HepG2 (cell line): ENCODE data around the gene CD34. TPM values are rescaled to one million over a fixed set of nuclear protein-coding genes. Genes with fewer than 3 reads are reported as not detected.

Experiments
- ATAC-seq: fragments of 200-7000 bp; cut with Tn5 transposase; 3 replicates; pipeline ENCODE4 v1.9.1; 2020; ENCODE audit warnings: mild to moderate bottlenecking, moderate library complexity
- BruUV-seq: library from RNA; stranded (reverse); fragments of 400-500 nt; replicated peaks from 2 replicates; lab custom pipeline; 2021; lab: Mats Ljungman, UMichigan
- CTCF ChIA-PET: fragments of 300-600 bp; formaldehyde crosslinking; extraction: SDS; loops from one replicate; lab custom pipeline; 2021; ENCODE audit warnings: low total read pairs, inconsistent platforms, low intra/inter-chr PET ratio; lab: Yijun Ruan, JAX
- POLR2A ChIA-PET: fragments of 350-600 bp; sonication (Branson Sonifier 250); formaldehyde crosslinking; loops from one replicate; lab custom pipeline; 2020; ENCODE audit warnings: antibody characterized with exemption, inconsistent platforms; lab: Yijun Ruan, JAX
- DNase-seq: peaks from one replicate; pipeline ENCODE4 v3.0.0-alpha.2; 2015; ENCODE audit warnings: low spot score
- FAIRE-seq: peaks from 3 replicates; lab custom pipeline; 2011; peaks lifted over from hg19 to GRCh38; lab: Jason Lieb, UNC
- H2AFZ ChIP-seq: one replicate; pipeline ENCODE4 v1.6.1; 2011; ENCODE audit warnings: low read length, inconsistent platforms
- H3K27ac ChIP-seq: fragments of 300-600 bp; 3 replicates; pipeline ENCODE4 v1.8.0; 2011; ENCODE audit warnings: mixed run types, mild to moderate bottlenecking, mixed read lengths, low read length, inconsistent platforms; ENCODE audit not compliant: insufficient read depth; ENCODE audit errors: extremely low read length
- H3K27me3 ChIP-seq, 2 experiments: fragments of 200-600 bp in 1 of 2; 2 replicates in 1 of 2; 3 replicates in 1 of 2; pipeline versions ENCODE4 v1.6.0 to v1.8.0; 2011; ENCODE audit warnings: low read length in 2 of 2, mild to moderate bottlenecking in 2 of 2, moderate library complexity in 2 of 2, inconsistent platforms in 1 of 2; ENCODE audit not compliant: insufficient read depth in 2 of 2, control insufficient read depth in 1 of 2
- H3K36me3 ChIP-seq, 2 experiments: fragments of 200-600 bp in 1 of 2; replicated peaks in 1 of 2; 2 replicates in 1 of 2; 3 replicates in 1 of 2; pipeline versions ENCODE4 v1.5.1 to v1.8.0; 2011; ENCODE audit warnings: low read length in 2 of 2, inconsistent platforms in 1 of 2; ENCODE audit not compliant: insufficient read depth in 2 of 2, control insufficient read depth in 1 of 2
- H3K4me1 ChIP-seq: 2 replicates; pipeline ENCODE4 v1.5.1; 2012; ENCODE audit warnings: low read length, inconsistent platforms; ENCODE audit not compliant: insufficient read depth
- H3K4me2 ChIP-seq: 2 replicates; pipeline ENCODE4 v1.6.0; 2011; ENCODE audit warnings: low read depth, low read length, inconsistent platforms
- H3K4me3 ChIP-seq, 3 experiments: fragments of 200-600 bp in 1 of 3; sonication (generic), shearing (Covaris generic) in 1 of 3; replicated peaks in 1 of 3; 2 replicates each; pipeline ENCODE4 v1.5.1; 2011 to 2016; ENCODE audit warnings: low read length in 3 of 3, inconsistent platforms in 2 of 3, low read depth in 2 of 3, mild to moderate bottlenecking in 2 of 3, control low read depth in 1 of 3, mixed read lengths in 1 of 3; ENCODE audit not compliant: insufficient read depth in 1 of 3
- H3K79me2 ChIP-seq: one replicate; pipeline ENCODE4 v1.6.1; 2011; ENCODE audit warnings: low read length, inconsistent platforms; ENCODE audit not compliant: insufficient read depth
- H3K9ac ChIP-seq: 2 replicates; pipeline ENCODE4 v1.6.0; 2011; ENCODE audit warnings: mild to moderate bottlenecking, low read depth, low read length, inconsistent platforms; ENCODE audit not compliant: insufficient read depth
- H3K9me3 ChIP-seq: 2 replicates; pipeline ENCODE4 v1.5.1; 2012; ENCODE audit warnings: mild to moderate bottlenecking, low read length
- H4K20me1 ChIP-seq: 2 replicates; pipeline ENCODE4 v1.6.0; 2011; ENCODE audit warnings: inconsistent platforms, mild to moderate bottlenecking, low read length, moderate library complexity; ENCODE audit not compliant: insufficient read depth
- ARNT ChIP-seq: fragments of 450-650 bp; IDR thresholded peaks from 2 replicates; pipeline ENCODE4 v1.6.1; 2017
- ATF7-NPFF ChIP-seq: sonication (generic); formaldehyde crosslinking; IDR thresholded peaks from 2 replicates; pipeline ENCODE4 v1.8.1; 2023; ENCODE audit warnings: mild to moderate bottlenecking, low read depth, missing genetic modification reagents, moderate library complexity
- ETV6 ChIP-seq: sonication (generic); formaldehyde crosslinking; conservative IDR thresholded peaks from 2 replicates; pipeline ENCODE4 v1.4.0; 2020; ENCODE audit warnings: missing genetic modification reagents
- HNF4A ChIP-seq: sonication (generic); formaldehyde crosslinking; IDR thresholded peaks from 2 replicates; pipeline ENCODE4 v1.4.0; 2020; ENCODE audit warnings: missing genetic modification reagents
- HOXA9 ChIP-seq: sonication (generic); formaldehyde crosslinking; IDR thresholded peaks from 2 replicates; pipeline ENCODE4 v1.8.1; 2022; ENCODE audit warnings: missing genetic modification reagents, mild to moderate bottlenecking, moderate library complexity, borderline replicate concordance
- MED13 ChIP-seq: sonication (generic); formaldehyde crosslinking; IDR thresholded peaks from 2 replicates; pipeline ENCODE4 v1.5.0; 2020; ENCODE audit warnings: missing genetic modification reagents
- PRMT3 ChIP-seq: sonication (generic); formaldehyde crosslinking; IDR thresholded peaks from 2 replicates; pipeline ENCODE4 v1.8.1; 2022; ENCODE audit warnings: low read depth, mild to moderate bottlenecking, moderate library complexity, missing genetic modification reagents, borderline replicate concordance
- SMAD9 ChIP-seq: sonication (generic); formaldehyde crosslinking; IDR thresholded peaks from 2 replicates; pipeline ENCODE4 v1.5.1; 2020; ENCODE audit warnings: mild to moderate bottlenecking, missing genetic modification reagents
- TAF15 ChIP-seq: fragments of 200-400 bp; formaldehyde crosslinking; IDR thresholded peaks from one replicate; pipeline ENCODE4 v1.6.1; 2018; ENCODE audit warnings: mild to moderate bottlenecking, low read depth, low read length; ENCODE audit not compliant: poor library complexity, severe bottlenecking
- ZBTB42 ChIP-seq: sonication (generic); formaldehyde crosslinking; IDR thresholded peaks from 2 replicates; pipeline ENCODE4 v1.5.0; 2020; ENCODE audit warnings: mild to moderate bottlenecking, missing genetic modification reagents
- ZMYM2 ChIP-seq: sonication (generic); formaldehyde crosslinking; IDR thresholded peaks from 2 replicates; pipeline ENCODE4 v1.8.0; 2022; ENCODE audit warnings: mild to moderate bottlenecking, missing genetic modification reagents
- ZNF75D ChIP-seq: sonication (generic); formaldehyde crosslinking; IDR thresholded peaks from 2 replicates; pipeline ENCODE4 v1.8.1; 2023; ENCODE audit warnings: missing genetic modification reagents, mild to moderate bottlenecking, borderline replicate concordance
- WGBS: methylation state at CpG from one replicate; pipeline ENCODE4 v1.1.6; 2017; ENCODE audit warnings: low lambda C conversion rate; 5-methylcytosine and 5-hydroxymethylcytosine counted together
- in situ Hi-C: cut with HindIII; loops from 2 replicates; pipeline ENCODE4 v1.10.0; 2017; ENCODE audit warnings: low pct_unique_long_range_greater_than_20kb; ENCODE audit not compliant: extremely low pct_ligation_motif_present
- intact Hi-C: fragments of 100-400 bp; cut with micrococcal nuclease; formaldehyde crosslinking; loops from one replicate; pipeline ENCODE4 v1.10.0; 2022; ENCODE audit not compliant: unreplicated experiment
- polyA plus RNA-seq, 8 experiments: library from polyadenylated mRNA; depleted of rRNA in 3 of 8; stranded (reverse) in 7 of 8; unstranded in 1 of 8; fragments of >200 nt; fragmentation: Illumina TruSeq in 4 of 8; extraction: Trizol in 4 of 8; gene quantifications; 2 replicates each; pipeline versions ENCODE4 v1.2.1 to v1.2.3, GENCODE V29; 2011 to 2016; ENCODE audit warnings: low read depth in 4 of 8, missing spikeins in 1 of 8, mixed read lengths in 1 of 8; ENCODE audit not compliant: insufficient read depth in 1 of 8
- total RNA-seq, 5 experiments: library from RNA; depleted of rRNA; stranded (reverse); fragments of >200 nt; fragmentation: Illumina TruSeq; extraction: Trizol; gene quantifications; 2 replicates each; pipeline ENCODE4 v1.2.3, GENCODE V29; 2016; ENCODE audit warnings: low read depth in 1 of 5
- TF ChIP-seq, protein P1 (sequence below): sonication (generic); formaldehyde crosslinking; IDR thresholded peaks from 2 replicates; pipeline ENCODE4 v1.8.1; 2023; ENCODE audit warnings: missing genetic modification reagents, inconsistent platforms, borderline replicate concordance
- TF ChIP-seq, protein P2 (sequence below): sonication (generic); formaldehyde crosslinking; conservative IDR thresholded peaks from 2 replicates; pipeline ENCODE4 v1.4.0; 2020; ENCODE audit warnings: missing genetic modification reagents

The CD34 gene
- total and polyA plus RNA-seq, 2 of the 13 experiments (the other 11 are each of a cell fraction or from before 2014, with no cell fraction given) = not detected

- BruUV-seq = no TSS peak
- no peak overlapping the region for H3K4me3 ChIP-seq
- in situ Hi-C loops = no loop called here
- FAIRE-seq (no peak), DNase-seq (no peak), ATAC-seq (no peak)
- H3K9me3 ChIP-seq = no peaks in the 10 kb centered on the region
- no peak overlapping the region for H3K27ac ChIP-seq
- H2AFZ ChIP-seq = no peak overlapping the region
- no peaks in the 10 kb centered on the region for H3K36me3 ChIP-seq
- peaks cover under 1% of the 10 kb centered on the region for H3K79me2 ChIP-seq
- ChIA-PET POLR2A (no interaction called here), CTCF (no interaction called here)
- TF ChIP-seq ARNT (no peak), HOXA9 (CRISPR knock-in tag) (no peak), ZMYM2 (CRISPR knock-in tag) (no peak), SMAD9 (CRISPR knock-in tag) (no peak), HNF4A (CRISPR knock-in tag) (no peak), ATF7-NPFF (no peak), PRMT3 (CRISPR knock-in tag) (no peak), ZNF75D (no peak), ZBTB42 (CRISPR knock-in tag) (no peak), TAF15 (no peak), ETV6 (CRISPR knock-in tag) (no peak), MED13 (CRISPR knock-in tag) (no peak)
- TF ChIP-seq, protein P1, sequence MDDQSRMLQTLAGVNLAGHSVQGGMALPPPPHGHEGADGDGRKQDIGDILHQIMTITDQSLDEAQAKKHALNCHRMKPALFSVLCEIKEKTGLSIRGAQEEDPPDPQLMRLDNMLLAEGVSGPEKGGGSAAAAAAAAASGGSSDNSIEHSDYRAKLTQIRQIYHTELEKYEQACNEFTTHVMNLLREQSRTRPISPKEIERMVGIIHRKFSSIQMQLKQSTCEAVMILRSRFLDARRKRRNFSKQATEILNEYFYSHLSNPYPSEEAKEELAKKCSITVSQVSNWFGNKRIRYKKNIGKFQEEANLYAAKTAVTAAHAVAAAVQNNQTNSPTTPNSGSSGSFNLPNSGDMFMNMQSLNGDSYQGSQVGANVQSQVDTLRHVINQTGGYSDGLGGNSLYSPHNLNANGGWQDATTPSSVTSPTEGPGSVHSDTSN = no peak
- TF ChIP-seq, protein P2, sequence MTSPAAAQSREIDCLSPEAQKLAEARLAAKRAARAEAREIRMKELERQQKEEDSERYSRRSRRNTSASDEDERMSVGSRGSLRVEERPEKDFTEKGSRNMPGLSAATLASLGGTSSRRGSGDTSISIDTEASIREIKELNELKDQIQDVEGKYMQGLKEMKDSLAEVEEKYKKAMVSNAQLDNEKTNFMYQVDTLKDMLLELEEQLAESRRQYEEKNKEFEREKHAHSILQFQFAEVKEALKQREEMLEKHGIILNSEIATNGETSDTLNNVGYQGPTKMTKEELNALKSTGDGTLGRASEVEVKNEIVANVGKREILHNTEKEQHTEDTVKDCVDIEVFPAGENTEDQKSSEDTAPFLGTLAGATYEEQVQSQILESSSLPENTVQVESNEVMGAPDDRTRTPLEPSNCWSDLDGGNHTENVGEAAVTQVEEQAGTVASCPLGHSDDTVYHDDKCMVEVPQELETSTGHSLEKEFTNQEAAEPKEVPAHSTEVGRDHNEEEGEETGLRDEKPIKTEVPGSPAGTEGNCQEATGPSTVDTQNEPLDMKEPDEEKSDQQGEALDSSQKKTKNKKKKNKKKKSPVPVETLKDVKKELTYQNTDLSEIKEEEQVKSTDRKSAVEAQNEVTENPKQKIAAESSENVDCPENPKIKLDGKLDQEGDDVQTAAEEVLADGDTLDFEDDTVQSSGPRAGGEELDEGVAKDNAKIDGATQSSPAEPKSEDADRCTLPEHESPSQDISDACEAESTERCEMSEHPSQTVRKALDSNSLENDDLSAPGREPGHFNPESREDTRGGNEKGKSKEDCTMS (CRISPR knock-in tag) = no peak
- peaks cover 3% of the 10 kb centered on the region; the same call in 1 of the 2 replicates for H3K4me1 ChIP-seq
- WGBS = no CpG with 5 or more reads among the region's 4 CpGs
- intact Hi-C loops = no loop called here
- H3K9ac ChIP-seq = no peak overlapping the region
- H3K4me2 ChIP-seq = no peak overlapping the region
- H3K27me3 ChIP-seq = no peaks in the 10 kb centered on the region
- no peaks in the 10 kb centered on the region for H4K20me1 ChIP-seq
Observed at GRCh38 chr1:207841901-207842300, 69.0 kb downstream of the CD34 start.
